Upper lobe of left lung (tissue), 6 donors: ENCODE results near the gene MINPP1. TPM values are rescaled to one million over a fixed set of nuclear protein-coding genes. Genes with fewer than 3 reads are reported as not detected.

Experiments used
- ATAC-seq, 2 donors: fragments of 200-7000 bp; cut with Tn5 transposase; one replicate each; pipeline ENCODE4 v1.9.1; 2022; ENCODE audit warnings: mild to moderate bottlenecking in 2 of 2, moderate library complexity in 2 of 2; ENCODE audit not compliant: low FRiP score in 2 of 2
- DNase-seq, 2 donors: peaks; one replicate each; pipeline ENCODE4 v3.0.0-alpha.2; 2019 to 2020
- H3K27ac ChIP-seq, 4 donors: fragments of 200-600 bp; sonication (generic); one replicate each; pipeline ENCODE4 v1.5.1; 2016 to 2019
- H3K27me3 ChIP-seq, 4 donors: fragments of 200-600 bp; sonication (generic); one replicate each; pipeline ENCODE4 v1.5.1; 2017 to 2019
- H3K36me3 ChIP-seq, 4 donors: fragments of 200-600 bp; sonication (generic); one replicate each; pipeline ENCODE4 v1.5.1; 2016 to 2019
- H3K4me1 ChIP-seq, 4 donors: fragments of 200-600 bp; sonication (generic); one replicate each; pipeline ENCODE4 v1.5.1; 2018 to 2019
- H3K4me3 ChIP-seq, 4 donors: fragments of 200-600 bp; sonication (generic); one replicate each; pipeline ENCODE4 v1.5.1; 2017 to 2019; ENCODE audit warnings: mild to moderate bottlenecking in 2 of 4, moderate library complexity in 1 of 4
- H3K9me3 ChIP-seq, 4 donors: fragments of 200-600 bp; sonication (generic); one replicate each; pipeline ENCODE4 v1.5.1; 2018 to 2019
- EP300 ChIP-seq, 4 donors: sonication (generic); formaldehyde crosslinking; IDR thresholded peaks; one replicate each; pipeline ENCODE4 v1.5.1; 2017; ENCODE audit warnings: antibody characterized with exemption in 4 of 4, control low read depth in 2 of 4
- POLR2A ChIP-seq, 4 donors: fragments of 450-650 bp; IDR thresholded peaks; one replicate each; pipeline ENCODE4 v1.5.1; 2016 to 2017; ENCODE audit warnings: antibody characterized with exemption in 4 of 4, mild to moderate bottlenecking in 2 of 4
- POLR2AphosphoS5 ChIP-seq, 2 donors: sonication (generic); formaldehyde crosslinking; IDR thresholded peaks; one replicate each; pipeline ENCODE4 v1.5.1; 2017; ENCODE audit warnings: antibody characterized with exemption in 2 of 2
- WGBS, 2 donors: methylation state at CpG; one replicate each; pipeline ENCODE4 v1.1.5; 2017 to 2018; 5-methylcytosine and 5-hydroxymethylcytosine counted together
- total RNA-seq, 6 donors: library from RNA; depleted of rRNA in 4 of 6; stranded (reverse); fragments of >200 nt in 4 of 6; gene quantifications; one replicate each; pipeline versions ENCODE4 v1.1.0 to v1.2.1, GENCODE V29; 2016 to 2021
- TF ChIP-seq, protein P1 (sequence below), 6 experiments: fragments of 450-650 bp in 4 of 6; fragments of 200-600 bp in 2 of 6; sonication (generic) in 2 of 6; IDR thresholded peaks; one replicate each; pipeline ENCODE4 v1.5.1; 2016 to 2019; ENCODE audit warnings: antibody characterized with exemption in 6 of 6
- donor health status: DM: no; HTN: no; CAD: no; lungs with moderate emphysema.
- donor health status: DM: no; HTN: yes; CAD: no; lungs with severe emphysema.

Gene MINPP1
- total RNA-seq, 6 donors from 2014 or later = 8.0 to 22.2 (median 15.4) TPM

DNA sequence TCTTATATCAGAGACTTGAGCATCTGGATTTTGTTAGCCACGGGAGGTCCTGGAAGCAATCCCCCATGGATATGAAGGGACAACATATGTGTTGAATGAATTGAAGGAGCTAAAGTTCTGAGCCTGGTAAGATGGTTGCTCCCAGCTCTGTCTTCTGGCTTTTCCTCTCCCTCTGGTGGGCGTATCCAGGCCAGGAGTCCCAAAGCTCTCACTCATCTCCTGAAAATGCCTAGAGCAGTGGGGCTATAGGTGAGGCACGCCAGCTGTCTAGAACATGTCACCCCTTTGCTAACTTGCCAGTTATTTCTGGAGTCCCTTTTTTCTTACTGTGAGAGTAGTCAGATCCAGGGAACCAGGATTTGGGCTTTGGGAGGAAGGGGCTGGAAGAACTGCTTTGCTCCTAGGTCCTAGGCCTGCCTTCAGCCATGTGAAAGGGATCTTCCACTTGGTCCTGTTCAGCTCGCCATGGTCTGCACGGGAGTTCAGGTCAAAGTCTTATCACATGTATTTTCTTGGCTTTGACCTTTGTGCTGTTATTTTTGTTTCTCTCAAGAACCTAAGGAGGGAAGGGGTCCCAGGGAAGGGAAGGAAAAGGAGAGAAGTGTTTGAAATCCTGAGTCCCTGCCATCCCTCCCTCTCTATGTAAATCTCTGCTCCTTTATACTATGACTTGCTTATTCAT is 73.6 kb downstream of the MINPP1 start:
- ATAC-seq = no peak
- peak overlapping the region in 2 of 4 donors; percentile 20 to 36 for H3K27ac ChIP-seq
- 86 to 89% methylated on average over 5 of the region's 5 CpGs for WGBS, 2 donors
- H3K4me1 ChIP-seq = peaks cover 0 to 5% (median 0%) of the 10 kb centered on the region in 4 donors
- no peak for DNase-seq
- no peaks in the 10 kb centered on the region for H3K27me3 ChIP-seq
- TF ChIP-seq POLR2A (IDR thresholded peaks at IDR 0.05) = no peak
- no peak overlapping the region for H3K4me3 ChIP-seq
- H3K36me3 ChIP-seq = no peaks in the 10 kb centered on the region
- no peaks in the 10 kb centered on the region for H3K9me3 ChIP-seq

DNA sequence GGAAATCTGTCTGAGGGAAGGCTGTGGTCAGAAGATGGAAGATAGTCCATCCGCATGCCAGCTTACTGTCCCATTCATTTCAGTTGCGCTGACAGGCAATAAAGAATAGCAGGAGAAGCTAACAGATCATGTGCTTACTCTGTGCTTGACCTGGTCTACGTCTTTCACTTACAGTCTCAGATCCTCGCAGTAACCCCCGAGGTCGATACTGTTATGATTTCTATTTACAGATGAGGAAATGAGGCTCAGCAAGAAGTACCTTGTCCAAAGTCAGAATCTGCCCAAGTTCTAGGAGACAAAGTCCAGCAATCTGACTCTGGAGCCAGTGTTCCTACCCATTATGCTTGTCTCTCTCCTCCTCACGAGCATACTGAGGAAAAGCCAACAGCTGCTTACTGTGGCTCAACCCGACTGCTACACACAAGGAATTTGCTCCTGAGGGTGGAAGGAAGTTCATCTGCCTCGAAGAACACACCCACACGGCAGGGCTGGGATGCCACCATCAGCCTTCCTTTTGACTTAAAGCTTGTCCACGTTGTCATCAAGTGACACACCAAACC is 74.2 kb downstream of the MINPP1 start:
- Histone ChIP-seq H3K4me1 (peaks cover 0 to 5% (median 0%) of the 10 kb centered on the region in 4 donors), H3K27me3 (no peaks in the 10 kb centered on the region), H3K4me3 (no peak overlapping the region), H3K36me3 (no peaks in the 10 kb centered on the region), H3K9me3 (no peaks in the 10 kb centered on the region), H3K27ac (peak overlapping the region in 2 of 4 donors; percentile 20 to 36)
- TF ChIP-seq POLR2A (IDR thresholded peaks at IDR 0.05) = no peak
- no peak for TF ChIP-seq EP300 (IDR thresholded peaks at IDR 0.05)
- TF ChIP-seq POLR2AphosphoS5 (IDR thresholded peaks at IDR 0.05) = no peak
- TF ChIP-seq, protein P1, sequence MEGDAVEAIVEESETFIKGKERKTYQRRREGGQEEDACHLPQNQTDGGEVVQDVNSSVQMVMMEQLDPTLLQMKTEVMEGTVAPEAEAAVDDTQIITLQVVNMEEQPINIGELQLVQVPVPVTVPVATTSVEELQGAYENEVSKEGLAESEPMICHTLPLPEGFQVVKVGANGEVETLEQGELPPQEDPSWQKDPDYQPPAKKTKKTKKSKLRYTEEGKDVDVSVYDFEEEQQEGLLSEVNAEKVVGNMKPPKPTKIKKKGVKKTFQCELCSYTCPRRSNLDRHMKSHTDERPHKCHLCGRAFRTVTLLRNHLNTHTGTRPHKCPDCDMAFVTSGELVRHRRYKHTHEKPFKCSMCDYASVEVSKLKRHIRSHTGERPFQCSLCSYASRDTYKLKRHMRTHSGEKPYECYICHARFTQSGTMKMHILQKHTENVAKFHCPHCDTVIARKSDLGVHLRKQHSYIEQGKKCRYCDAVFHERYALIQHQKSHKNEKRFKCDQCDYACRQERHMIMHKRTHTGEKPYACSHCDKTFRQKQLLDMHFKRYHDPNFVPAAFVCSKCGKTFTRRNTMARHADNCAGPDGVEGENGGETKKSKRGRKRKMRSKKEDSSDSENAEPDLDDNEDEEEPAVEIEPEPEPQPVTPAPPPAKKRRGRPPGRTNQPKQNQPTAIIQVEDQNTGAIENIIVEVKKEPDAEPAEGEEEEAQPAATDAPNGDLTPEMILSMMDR (IDR thresholded peaks at IDR 0.05) = no peak
- 38 to 54% methylated on average over 11 of the region's 11 CpGs for WGBS, 2 donors
- ATAC-seq (peak in 1 of 2 donors; percentile 44), DNase-seq (no peak)

DNA sequence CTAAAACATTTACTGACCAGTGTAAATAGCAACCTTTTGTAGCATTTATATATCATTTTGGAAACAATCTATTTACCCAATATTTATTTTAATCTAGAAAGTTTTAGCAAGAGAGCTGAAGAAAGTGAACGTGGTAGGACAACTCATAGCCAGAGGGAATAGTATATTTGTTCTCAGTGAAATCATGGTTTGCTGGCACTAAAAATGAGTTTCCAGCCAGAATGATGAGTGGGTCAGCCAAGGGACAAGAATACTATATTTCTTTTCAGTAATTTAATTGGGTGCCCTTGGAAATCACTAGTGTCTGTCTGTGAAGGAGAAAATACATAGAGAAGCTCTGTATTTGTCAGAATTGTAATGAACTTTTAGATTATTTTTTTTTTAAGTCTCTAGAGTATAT is 74.9 kb downstream of the MINPP1 start:
- peak overlapping the region in 2 of 4 donors; percentile 20 to 36 for H3K27ac ChIP-seq
- H3K9me3 ChIP-seq = no peaks in the 10 kb centered on the region
- ATAC-seq (peak in 1 of 2 donors; percentile 50), DNase-seq (no peak)
- no peaks in the 10 kb centered on the region for H3K27me3 ChIP-seq
- H3K4me1 ChIP-seq = peaks cover 0 to 5% (median 0%) of the 10 kb centered on the region in 4 donors
- WGBS, 2 donors = 78 to 86% methylated on average over 1 of the region's 1 CpG
- H3K4me3 ChIP-seq = no peak overlapping the region
- TF ChIP-seq POLR2A (IDR thresholded peaks at IDR 0.05) (no peak), EP300 (IDR thresholded peaks at IDR 0.05) (no peak), POLR2AphosphoS5 (IDR thresholded peaks at IDR 0.05) (no peak)
- TF ChIP-seq, protein P1 (IDR thresholded peaks at IDR 0.05) = no peak
- H3K36me3 ChIP-seq = no peaks in the 10 kb centered on the region

DNA sequence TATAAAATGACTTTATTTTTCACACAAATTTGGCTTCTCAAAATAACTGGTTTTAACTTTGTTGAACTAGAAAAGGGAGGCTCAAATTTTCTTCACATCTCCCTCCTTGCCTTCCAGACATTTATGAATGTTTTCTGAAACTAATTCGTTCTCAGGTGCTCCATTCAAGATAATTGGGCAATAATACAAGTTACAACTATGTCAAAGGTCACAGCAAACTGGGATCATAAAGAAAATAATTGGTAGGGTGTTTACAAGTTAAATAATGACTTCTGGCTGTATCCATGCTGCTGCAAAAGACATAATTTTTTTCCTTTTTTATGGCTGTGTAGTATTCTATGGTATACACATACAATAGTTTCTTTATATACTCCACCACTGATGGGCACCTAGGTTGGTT is 75.3 kb downstream of the MINPP1 start:
- Histone ChIP-seq H3K9me3 (no peaks in the 10 kb centered on the region), H3K4me1 (peaks cover 0 to 5% (median 0%) of the 10 kb centered on the region in 4 donors), H3K36me3 (no peaks in the 10 kb centered on the region), H3K4me3 (no peak overlapping the region), H3K27me3 (no peaks in the 10 kb centered on the region), H3K27ac (no peak overlapping the region)
- ATAC-seq (no peak), DNase-seq (no peak)
- TF ChIP-seq POLR2A (IDR thresholded peaks at IDR 0.05) (no peak), POLR2AphosphoS5 (IDR thresholded peaks at IDR 0.05) (no peak), EP300 (IDR thresholded peaks at IDR 0.05) (no peak)
- TF ChIP-seq, protein P1 (IDR thresholded peaks at IDR 0.05) = no peak
- 59 to 61% methylated on average over 1 of the region's 1 CpG for WGBS, 2 donors

DNA sequence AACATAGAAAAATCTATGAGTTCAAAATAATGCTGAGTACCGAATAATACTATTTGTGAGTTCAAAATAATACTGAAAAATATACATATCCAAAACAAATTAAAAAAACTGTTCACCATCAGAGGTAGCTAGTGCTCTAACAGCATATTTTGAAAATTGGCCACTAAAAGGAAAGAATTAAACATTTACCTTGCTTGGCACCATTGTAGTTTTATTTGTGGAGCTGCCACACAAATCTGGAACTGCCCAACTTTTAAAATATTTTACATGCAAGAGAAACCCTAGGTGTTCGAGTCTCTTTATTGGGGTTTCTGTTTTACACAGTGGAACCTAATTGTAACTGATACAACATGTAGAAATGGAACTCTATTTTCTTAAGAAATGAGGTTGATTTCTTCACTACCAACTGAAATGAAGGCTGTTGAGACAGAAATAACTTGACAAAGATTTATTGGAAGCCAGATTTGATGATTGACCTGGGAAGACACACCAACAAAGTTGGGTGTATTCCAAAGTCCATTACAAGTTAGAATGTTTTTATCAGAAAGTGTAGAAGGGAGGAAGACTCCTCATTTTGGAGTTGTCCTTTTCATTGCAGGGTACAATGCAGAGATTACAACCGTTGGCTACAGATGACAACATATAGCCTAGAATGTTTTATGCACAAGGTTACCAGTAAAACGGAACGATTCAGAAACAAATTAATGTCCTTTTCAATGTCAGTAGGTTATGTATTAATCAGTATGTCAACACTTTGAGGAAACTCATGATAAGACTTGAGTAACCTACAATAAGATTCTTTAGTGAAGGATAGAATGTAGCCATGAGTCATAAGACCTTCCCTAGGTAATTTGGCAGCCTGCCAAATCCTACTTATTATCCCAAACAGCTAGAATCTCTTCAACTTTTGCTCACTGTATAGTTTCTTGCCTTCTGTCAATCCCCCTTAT is 81.1 kb downstream of the MINPP1 start:
- Histone ChIP-seq H3K27me3 (no peaks in the 10 kb centered on the region), H3K4me3 (no peak overlapping the region), H3K36me3 (no peaks in the 10 kb centered on the region), H3K27ac (peak overlapping the region in 3 of 4 donors; percentile 12 to 38 (median 17)), H3K4me1 (no peaks in the 10 kb centered on the region), H3K9me3 (no peaks in the 10 kb centered on the region)
- ATAC-seq (peak in 1 of 2 donors; percentile 73), DNase-seq (peak in 1 of 2 donors; percentile 54)
- peak in 2 of 4 donors; percentile 38 to 79 for TF ChIP-seq EP300 (IDR thresholded peaks at IDR 0.05)
- TF ChIP-seq, protein P1 (IDR thresholded peaks at IDR 0.05) = no peak
- TF ChIP-seq POLR2AphosphoS5 (IDR thresholded peaks at IDR 0.05) = no peak
- WGBS, 2 donors = 63% methylated on average over 5 of the region's 5 CpGs
